Loucy (cell line): Measurements from ENCODE around the gene CEACAM7.

Source experiments
- EZH2phosphoT487 ChIP-seq: fragments of 200-600 bp; IDR thresholded peaks from 2 replicates; pipeline ENCODE4 v1.6.1; 2018; ENCODE audit warnings: antibody characterized with exemption, mild to moderate bottlenecking, moderate library complexity, borderline replicate concordance
- TF ChIP-seq, protein P1 (sequence below): fragments of 200-600 bp; sonication (generic); conservative IDR thresholded peaks from 2 replicates; pipeline ENCODE4 v1.5.1; 2014; ENCODE audit warnings: mild to moderate bottlenecking, antibody characterized with exemption, low read length

DNA sequence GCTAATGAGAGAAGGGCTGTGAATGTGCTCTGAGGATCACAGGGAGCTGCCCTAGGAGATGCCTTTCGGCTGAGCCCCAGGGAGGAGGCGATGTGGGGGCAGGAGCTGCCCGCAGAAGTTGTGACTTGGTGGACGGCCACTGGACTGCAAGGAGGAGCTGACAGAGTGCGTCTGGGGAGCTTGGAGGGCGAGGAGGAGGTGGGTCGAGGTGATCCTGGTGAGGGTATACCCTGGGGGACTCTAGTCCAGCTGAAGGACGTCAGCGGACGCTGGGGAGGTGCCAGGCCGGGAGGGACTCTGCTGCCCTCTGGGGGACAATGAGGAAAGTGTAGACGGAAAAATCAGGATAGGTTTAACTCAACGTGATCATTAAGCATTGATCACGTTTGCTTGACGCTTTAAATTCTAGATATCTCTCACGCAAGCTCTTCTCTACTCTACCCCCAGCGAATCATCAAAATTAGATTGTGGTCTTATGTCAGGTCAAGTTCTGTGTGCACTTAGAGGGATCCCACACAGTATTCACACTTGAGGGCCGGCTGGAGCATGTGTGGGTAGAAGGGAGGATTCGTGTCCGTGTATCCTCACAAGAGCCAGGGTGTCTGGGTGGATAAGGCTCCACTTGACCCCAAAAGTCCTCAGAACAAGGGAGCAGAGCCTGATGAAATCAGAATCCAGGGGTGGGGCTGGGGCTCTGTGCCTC lies 3.3 kb upstream of the CEACAM7 start:
- TF ChIP-seq, protein P1, sequence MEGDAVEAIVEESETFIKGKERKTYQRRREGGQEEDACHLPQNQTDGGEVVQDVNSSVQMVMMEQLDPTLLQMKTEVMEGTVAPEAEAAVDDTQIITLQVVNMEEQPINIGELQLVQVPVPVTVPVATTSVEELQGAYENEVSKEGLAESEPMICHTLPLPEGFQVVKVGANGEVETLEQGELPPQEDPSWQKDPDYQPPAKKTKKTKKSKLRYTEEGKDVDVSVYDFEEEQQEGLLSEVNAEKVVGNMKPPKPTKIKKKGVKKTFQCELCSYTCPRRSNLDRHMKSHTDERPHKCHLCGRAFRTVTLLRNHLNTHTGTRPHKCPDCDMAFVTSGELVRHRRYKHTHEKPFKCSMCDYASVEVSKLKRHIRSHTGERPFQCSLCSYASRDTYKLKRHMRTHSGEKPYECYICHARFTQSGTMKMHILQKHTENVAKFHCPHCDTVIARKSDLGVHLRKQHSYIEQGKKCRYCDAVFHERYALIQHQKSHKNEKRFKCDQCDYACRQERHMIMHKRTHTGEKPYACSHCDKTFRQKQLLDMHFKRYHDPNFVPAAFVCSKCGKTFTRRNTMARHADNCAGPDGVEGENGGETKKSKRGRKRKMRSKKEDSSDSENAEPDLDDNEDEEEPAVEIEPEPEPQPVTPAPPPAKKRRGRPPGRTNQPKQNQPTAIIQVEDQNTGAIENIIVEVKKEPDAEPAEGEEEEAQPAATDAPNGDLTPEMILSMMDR: peak; percentile 75
- TF ChIP-seq EZH2phosphoT487: no peak
